Brain microvascular endothelial cell (primary cell): Measurements from ENCODE around the gene OSMR.

Experiments
- DNase-seq: peaks from one replicate; pipeline ENCODE4 v3.0.0-alpha.2; 2020
- H3K27ac ChIP-seq: fragments of 250-450 bp; sonication (Bioruptor Pico); 2 replicates; pipeline ENCODE4 v1.5.1; 2020; ENCODE audit warnings: mild to moderate bottlenecking, moderate library complexity
- H3K27me3 ChIP-seq: fragments of 250-450 bp; sonication (Bioruptor Pico); replicated peaks from 2 replicates; pipeline ENCODE4 v1.5.1; 2020; ENCODE audit warnings: mild to moderate bottlenecking
- H3K36me3 ChIP-seq: fragments of 250-450 bp; sonication (Bioruptor Pico); replicated peaks from 2 replicates; pipeline ENCODE4 v1.5.1; 2020; ENCODE audit warnings: mild to moderate bottlenecking
- H3K4me3 ChIP-seq: 2 replicates; pipeline ENCODE4 v1.5.1; 2011; ENCODE audit warnings: low read depth, mild to moderate bottlenecking, control low read depth, low read length, moderate library complexity
- CTCF ChIP-seq: IDR thresholded peaks from 2 replicates; pipeline ENCODE4 v1.5.1; 2011; ENCODE audit warnings: low read depth, mild to moderate bottlenecking, moderate library complexity, low read length, control low read depth, inconsistent platforms; ENCODE audit errors: missing control alignments
- in situ Hi-C: cut with HindIII; loops from 2 replicates; pipeline ENCODE4 v1.10.0; 2017; ENCODE audit warnings: low sequenced_read_pairs, low pct_ligation_motif_present

OSMR gene

DNA sequence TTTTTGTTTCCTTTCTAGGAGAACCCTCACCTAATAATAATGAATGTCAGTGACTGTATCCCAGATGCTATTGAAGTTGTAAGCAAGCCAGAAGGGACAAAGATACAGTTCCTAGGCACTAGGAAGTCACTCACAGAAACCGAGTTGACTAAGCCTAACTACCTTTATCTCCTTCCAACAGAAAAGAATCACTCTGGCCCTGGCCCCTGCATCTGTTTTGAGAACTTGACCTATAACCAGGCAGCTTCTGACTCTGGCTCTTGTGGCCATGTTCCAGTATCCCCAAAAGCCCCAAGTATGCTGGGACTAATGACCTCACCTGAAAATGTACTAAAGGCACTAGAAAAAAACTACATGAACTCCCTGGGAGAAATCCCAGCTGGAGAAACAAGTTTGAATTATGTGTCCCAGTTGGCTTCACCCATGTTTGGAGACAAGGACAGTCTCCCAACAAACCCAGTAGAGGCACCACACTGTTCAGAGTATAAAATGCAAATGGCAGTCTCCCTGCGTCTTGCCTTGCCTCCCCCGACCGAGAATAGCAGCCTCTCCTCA, 87.1 kb downstream of the OSMR start:
- DNase-seq = no peak
- H3K36me3 ChIP-seq = peaks cover 22% of the 10 kb centered on the region
- no peaks in the 10 kb centered on the region for H3K27me3 ChIP-seq
- no peak for TF ChIP-seq CTCF
- no peak overlapping the region for H3K27ac ChIP-seq
- in situ Hi-C loops = no loop called here
- H3K4me3 ChIP-seq = no peak overlapping the region

DNA sequence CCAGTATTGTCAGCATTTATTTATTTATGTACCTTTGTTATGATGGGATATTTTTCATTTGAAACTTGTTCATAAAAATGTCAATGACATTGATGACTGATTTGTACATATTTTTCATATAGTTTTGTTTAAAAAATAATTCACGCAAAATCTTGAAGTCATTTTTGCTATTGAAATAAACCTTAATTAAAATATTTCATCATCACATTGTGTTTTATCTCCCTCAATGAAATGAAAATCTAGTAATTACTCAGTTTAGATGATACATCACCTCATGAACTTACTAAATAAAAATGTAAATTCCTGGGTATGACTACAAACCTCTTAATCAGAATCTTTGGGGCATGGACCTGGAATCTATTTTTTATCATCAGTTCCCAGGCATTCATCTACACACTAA, 89.6 kb downstream of the OSMR start:
- Histone ChIP-seq H3K27ac (no peak overlapping the region), H3K4me3 (no peak overlapping the region), H3K36me3 (peaks cover 21% of the 10 kb centered on the region), H3K27me3 (no peaks in the 10 kb centered on the region)
- TF ChIP-seq CTCF = no peak
- in situ Hi-C loops = no loop called here
- no peak for DNase-seq

DNA sequence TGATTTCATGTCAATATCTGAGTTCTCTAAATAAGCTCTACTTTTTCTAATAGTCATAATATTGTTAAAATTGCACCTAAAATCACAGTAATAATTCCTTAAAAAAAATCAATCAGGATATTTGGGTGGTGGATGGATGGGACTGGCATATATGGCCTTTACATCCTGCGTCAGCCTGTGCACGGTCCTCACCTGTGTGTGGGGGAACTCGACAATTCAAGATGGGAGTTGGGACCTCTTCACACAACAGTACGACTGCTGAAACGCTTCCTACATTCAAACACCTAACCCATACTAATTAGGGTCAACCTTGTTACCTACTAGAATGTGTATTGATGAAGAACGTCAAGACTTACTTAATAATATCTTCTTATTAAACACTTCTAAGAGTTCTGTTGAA, 90.5 kb downstream of the OSMR start:
- in situ Hi-C loops = no loop called here
- TF ChIP-seq CTCF = no peak

DNA sequence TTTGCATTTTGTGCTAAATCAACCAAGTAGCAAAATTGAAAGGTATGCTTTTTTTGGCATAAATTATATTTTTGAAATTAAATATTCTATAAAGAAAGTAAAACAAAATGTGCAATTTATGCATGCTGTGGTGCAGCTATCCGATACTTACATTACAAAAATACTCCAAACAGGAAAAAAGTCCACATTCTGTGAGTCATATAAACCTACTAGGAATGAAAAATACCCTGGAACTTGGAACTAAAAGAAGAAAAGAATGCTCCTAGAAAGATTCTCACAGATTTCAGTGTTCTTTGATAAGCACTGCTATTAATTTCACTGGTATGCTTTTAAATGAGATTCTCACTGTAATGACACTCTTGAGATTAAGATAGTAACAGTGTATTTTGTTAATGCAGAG, 92.6 kb downstream of the OSMR start:
- Histone ChIP-seq H3K27me3 (no peaks in the 10 kb centered on the region), H3K27ac (no peak overlapping the region), H3K4me3 (no peak overlapping the region), H3K36me3 (peaks cover 17% of the 10 kb centered on the region)
- in situ Hi-C loops = no loop called here
- DNase-seq = no peak
- no peak for TF ChIP-seq CTCF

More for the DNA sequence above, 90.5 kb downstream of the OSMR start:
- Histone ChIP-seq H3K36me3 (peaks cover 21% of the 10 kb centered on the region), H3K4me3 (no peak overlapping the region), H3K27me3 (no peaks in the 10 kb centered on the region), H3K27ac (no peak overlapping the region)
- no peak for DNase-seq

DNA sequence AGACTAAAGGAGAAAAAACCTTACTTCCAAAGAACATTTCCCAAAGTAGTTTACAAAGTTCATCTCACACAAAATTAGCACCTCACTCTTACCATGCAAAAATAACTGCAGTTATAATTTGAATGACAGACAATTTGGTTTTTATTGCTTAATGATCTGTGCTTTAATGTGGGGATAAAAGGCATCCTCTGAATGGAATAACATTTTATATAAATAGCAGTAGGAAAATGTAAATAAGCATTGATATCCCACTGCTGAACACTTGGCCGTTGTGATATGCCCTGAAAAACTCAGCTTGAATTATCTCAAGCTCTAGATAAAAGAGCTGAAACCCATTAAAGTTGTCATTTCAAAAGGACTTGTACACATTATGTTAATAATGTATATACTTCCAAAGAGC, 93.2 kb downstream of the OSMR start:
- Histone ChIP-seq H3K27me3 (no peaks in the 10 kb centered on the region), H3K4me3 (no peak overlapping the region), H3K27ac (no peak overlapping the region), H3K36me3 (peaks cover 15% of the 10 kb centered on the region)
- DNase-seq = no peak
- no peak for TF ChIP-seq CTCF
- in situ Hi-C loops = no loop called here

GRCh38 chr5:38940230-38940858, 94.5 kb downstream of the OSMR start:
- in situ Hi-C loops = no loop called here

More at GRCh38 chr5:38940230-38940858, 94.5 kb downstream of the OSMR start:
- Histone ChIP-seq H3K4me3 (no peak overlapping the region), H3K27me3 (no peaks in the 10 kb centered on the region), H3K36me3 (peaks cover 27% of the 10 kb centered on the region), H3K27ac (no peak overlapping the region)
- TF ChIP-seq CTCF = no peak
- no peak for DNase-seq
